ENCODE measurements around the gene TSC22D1. TPM values are rescaled to one million over a fixed set of nuclear protein-coding genes. Genes with fewer than 3 reads are reported as not detected.

TSC22D1 gene
- total RNA-seq, 4 donors from 2014 or later: 153 to 200 (median 182) TPM

DNA sequence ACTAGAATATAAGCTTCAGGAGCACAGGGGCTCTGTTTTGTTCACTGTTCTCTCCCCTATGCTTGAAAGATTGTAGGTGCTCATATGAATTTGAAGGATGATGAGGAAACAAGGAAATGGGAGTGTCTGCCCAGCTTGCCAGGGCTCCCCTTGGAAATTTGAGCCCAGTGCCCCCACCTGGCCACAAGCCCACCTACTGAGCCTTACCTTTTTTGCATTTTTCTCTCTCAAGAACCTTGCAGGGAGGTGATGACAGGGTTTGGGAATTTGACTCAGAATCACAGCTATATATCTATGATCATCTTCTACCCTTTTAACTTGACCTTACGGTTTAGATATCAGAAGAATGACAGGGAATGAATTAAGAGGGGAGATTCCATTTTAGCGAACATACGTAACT is 168.8 kb downstream of the TSC22D1 start:
- Histone ChIP-seq H3K4me1 (no peaks in the 10 kb centered on the region), H3K27me3 (no peaks in the 10 kb centered on the region), H3K4me3 (no peak overlapping the region), H3K9me3 (no peaks in the 10 kb centered on the region), H3K27ac (peak overlapping the region in 1 of 2 donors; percentile 17), H3K36me3 (no peaks in the 10 kb centered on the region)
- DNase-seq: no peak
- TF ChIP-seq POLR2A (IDR thresholded peaks at IDR 0.05) (no peak), CTCF (IDR thresholded peaks at IDR 0.05) (no peak)
- intact Hi-C loops (cut with DNase I; ENCODE audit: low total_unique reads): no loop called here

- TF ChIP-seq CTCF (IDR thresholded peaks at IDR 0.05) (no peak), POLR2A (IDR thresholded peaks at IDR 0.05) (no peak)
- peak in 1 of 2 donors; percentile 50 for DNase-seq
- Histone ChIP-seq H3K4me1 (no peaks in the 10 kb centered on the region), H3K36me3 (no peaks in the 10 kb centered on the region), H3K27ac (peak overlapping the region in 1 of 2 donors; percentile 18), H3K27me3 (no peaks in the 10 kb centered on the region), H3K9me3 (no peaks in the 10 kb centered on the region), H3K4me3 (no peak overlapping the region)
- intact Hi-C loops (cut with DNase I; ENCODE audit: low total_unique reads): no loop called here
Observed at GRCh38 chr13:44406617-44407016, 169.5 kb downstream of the TSC22D1 start.

DNA sequence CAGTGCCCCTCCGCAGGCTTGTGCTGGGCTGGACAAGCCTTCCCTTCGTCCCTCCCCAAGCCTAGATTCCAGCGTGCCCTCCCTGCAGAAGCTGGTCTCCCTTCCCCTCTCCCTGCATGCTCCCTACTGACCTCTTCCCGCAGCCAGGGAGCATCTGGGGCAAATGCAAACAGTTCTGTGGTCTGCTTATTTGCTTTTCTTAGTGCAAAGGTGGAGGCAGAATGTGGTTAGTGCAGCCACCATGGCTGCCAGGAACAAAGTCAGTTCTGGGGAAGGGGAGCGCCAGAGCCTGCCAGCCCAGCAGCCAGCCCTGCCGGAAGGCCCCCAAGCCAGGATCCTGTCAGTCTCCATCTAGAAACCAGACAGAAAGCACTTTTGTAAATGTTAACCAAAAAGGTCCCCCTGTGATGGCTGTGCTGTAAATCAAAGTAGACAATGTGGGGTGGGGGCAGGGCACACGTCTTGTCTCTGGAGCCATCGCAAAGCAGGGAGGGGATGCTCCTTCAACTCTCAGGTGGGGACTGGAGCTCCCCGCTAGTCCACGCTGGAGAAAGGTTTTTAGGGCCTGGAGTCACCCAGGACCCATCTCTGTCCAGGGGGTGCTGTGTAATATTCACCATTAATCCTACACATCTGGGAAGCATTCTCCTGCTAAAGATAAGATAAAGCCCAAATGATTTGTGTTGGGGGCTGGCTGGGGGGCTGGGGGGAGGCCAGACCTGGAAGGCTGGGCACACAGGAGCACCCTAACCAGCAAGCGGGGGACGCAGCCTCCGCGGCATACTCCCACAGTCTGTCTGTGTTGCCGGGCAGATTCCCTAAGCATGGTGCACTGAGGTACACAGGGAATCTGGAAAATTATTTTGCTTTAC is 171.6 kb downstream of the TSC22D1 start:
- intact Hi-C loops (cut with DNase I; ENCODE audit: low total_unique reads): no loop called here
- TF ChIP-seq CTCF (IDR thresholded peaks at IDR 0.05) (no peak), POLR2A (IDR thresholded peaks at IDR 0.05) (no peak)
- Histone ChIP-seq H3K27ac (peak overlapping the region; percentile 11 to 41), H3K36me3 (no peaks in the 10 kb centered on the region), H3K4me1 (no peaks in the 10 kb centered on the region), H3K9me3 (no peaks in the 10 kb centered on the region), H3K27me3 (no peaks in the 10 kb centered on the region), H3K4me3 (no peak overlapping the region)
- DNase-seq: no peak

DNA sequence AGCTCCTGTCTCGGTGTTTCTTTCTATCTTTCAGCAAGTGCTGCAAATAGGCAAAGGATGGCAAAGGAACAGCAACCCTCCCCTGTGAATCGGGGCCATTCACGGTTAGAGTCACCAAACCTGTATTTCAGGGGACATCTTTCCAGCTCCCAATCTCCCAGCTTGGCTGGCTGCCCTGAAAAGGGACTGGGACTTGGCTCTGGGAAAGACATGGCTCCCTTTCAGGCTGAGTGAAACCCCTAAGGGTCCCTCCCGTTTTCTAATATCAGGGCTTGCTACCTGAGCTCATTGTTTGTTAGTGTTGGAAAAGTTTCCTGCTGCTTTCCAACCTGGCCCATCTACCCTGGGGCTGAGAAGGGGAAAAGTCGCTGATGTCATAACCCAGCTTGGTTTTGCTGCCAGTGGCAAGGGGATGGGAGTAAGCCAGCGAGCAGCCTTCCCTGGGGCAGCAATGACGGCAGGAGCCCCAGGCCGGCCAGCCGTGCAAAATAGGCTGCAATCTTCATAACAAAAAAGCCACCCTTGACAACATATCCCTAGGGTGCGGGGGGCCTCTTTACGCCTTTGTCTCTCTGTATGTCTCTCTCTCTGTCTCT is 172.6 kb downstream of the TSC22D1 start:
- Histone ChIP-seq H3K27me3 (no peaks in the 10 kb centered on the region), H3K9me3 (no peaks in the 10 kb centered on the region), H3K27ac (no peak overlapping the region), H3K4me3 (no peak overlapping the region), H3K36me3 (no peaks in the 10 kb centered on the region), H3K4me1 (no peaks in the 10 kb centered on the region)
- TF ChIP-seq CTCF (IDR thresholded peaks at IDR 0.05) (no peak), POLR2A (IDR thresholded peaks at IDR 0.05) (no peak)
- DNase-seq: no peak
- intact Hi-C loops (cut with DNase I; ENCODE audit: low total_unique reads): no loop called here

DNA sequence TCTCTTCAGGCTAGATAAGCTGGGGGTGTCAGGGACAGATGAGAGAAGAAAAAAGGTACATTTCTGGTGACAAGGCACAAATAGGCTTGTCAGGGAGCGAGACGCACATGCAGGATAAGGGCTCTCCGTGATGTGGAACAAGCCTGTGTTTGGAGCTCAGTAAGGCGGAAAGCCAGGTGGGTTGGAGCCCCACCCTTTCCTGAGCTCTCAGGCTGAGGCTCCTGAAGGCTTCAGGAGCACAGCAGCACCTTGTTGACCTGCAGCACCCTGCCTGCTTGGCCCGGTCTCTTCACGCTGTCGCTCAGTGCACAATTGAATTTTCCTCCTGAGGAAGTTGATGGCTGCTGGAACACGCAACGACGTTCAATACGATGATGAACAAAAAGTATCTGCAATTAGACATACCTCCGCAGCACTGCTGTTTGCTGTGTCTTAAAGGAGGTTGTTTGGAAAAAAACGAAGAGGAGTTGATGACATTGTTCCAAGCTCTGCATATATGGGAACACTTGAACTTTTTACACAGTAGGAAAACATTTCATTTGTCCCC is 173.2 kb downstream of the TSC22D1 start:
- no peak for DNase-seq
- H3K27me3 ChIP-seq: no peaks in the 10 kb centered on the region
- no peaks in the 10 kb centered on the region for H3K36me3 ChIP-seq
- no peak overlapping the region for H3K4me3 ChIP-seq
- no peak for TF ChIP-seq CTCF (IDR thresholded peaks at IDR 0.05)
- intact Hi-C loops (cut with DNase I; ENCODE audit: low total_unique reads): no loop called here
- no peaks in the 10 kb centered on the region for H3K9me3 ChIP-seq
- H3K27ac ChIP-seq: no peak overlapping the region
- no peaks in the 10 kb centered on the region for H3K4me1 ChIP-seq
